ENCODE data around the gene CCSER1. TPM values are rescaled to one million over a fixed set of nuclear protein-coding genes. Genes with fewer than 3 reads are reported as not detected.

The CCSER1 gene
- total RNA-seq, 1 donor from 2014 or later: 1.4 TPM

- no peaks in the 10 kb centered on the region for H3K27me3 ChIP-seq (ENCODE audit: control insufficient read depth, insufficient read depth, low read length)
- H3K4me3 ChIP-seq (ENCODE audit: low read depth, low read length): no peak overlapping the region
- no peak for TF ChIP-seq CTCF (IDR thresholded peaks at IDR 0.05; ENCODE audit: insufficient read depth, low read length, poor library complexity, severe bottlenecking)
- no peak for DNase-seq (ENCODE audit: low read depth)
- H3K36me3 ChIP-seq (ENCODE audit: control insufficient read depth, insufficient read depth, low read length): no peaks in the 10 kb centered on the region
Measured at GRCh38 chr4:91630054-91630453, 1502.9 kb downstream of the CCSER1 start.

GRCh38 chr4:91630764-91631163 is 1503.6 kb downstream of the CCSER1 start:
- Histone ChIP-seq H3K36me3 (ENCODE audit: control insufficient read depth, insufficient read depth, low read length) (no peaks in the 10 kb centered on the region), H3K4me3 (ENCODE audit: low read depth, low read length) (no peak overlapping the region), H3K27me3 (ENCODE audit: control insufficient read depth, insufficient read depth, low read length) (no peaks in the 10 kb centered on the region)
- DNase-seq (ENCODE audit: low read depth): no peak
- no peak for TF ChIP-seq CTCF (IDR thresholded peaks at IDR 0.05; ENCODE audit: insufficient read depth, low read length, poor library complexity, severe bottlenecking)

GRCh38 chr4:91631335-91631734 is 1504.1 kb downstream of the CCSER1 start:
- no peak for TF ChIP-seq CTCF (IDR thresholded peaks at IDR 0.05; ENCODE audit: insufficient read depth, low read length, poor library complexity, severe bottlenecking)
- Histone ChIP-seq H3K27me3 (ENCODE audit: control insufficient read depth, insufficient read depth, low read length) (no peaks in the 10 kb centered on the region), H3K36me3 (ENCODE audit: control insufficient read depth, insufficient read depth, low read length) (no peaks in the 10 kb centered on the region), H3K4me3 (ENCODE audit: low read depth, low read length) (no peak overlapping the region)
- no peak for DNase-seq (ENCODE audit: low read depth)

GRCh38 chr4:91636083-91636482 is 1508.9 kb downstream of the CCSER1 start:
- Histone ChIP-seq H3K4me3 (ENCODE audit: low read depth, low read length) (no peak overlapping the region), H3K36me3 (ENCODE audit: control insufficient read depth, insufficient read depth, low read length) (no peaks in the 10 kb centered on the region), H3K27me3 (ENCODE audit: control insufficient read depth, insufficient read depth, low read length) (no peaks in the 10 kb centered on the region)
- no peak for DNase-seq (ENCODE audit: low read depth)
- TF ChIP-seq CTCF (IDR thresholded peaks at IDR 0.05; ENCODE audit: insufficient read depth, low read length, poor library complexity, severe bottlenecking): no peak

Other genes with a start within 250 kb of the CCSER1 start
- not detected in 2 replicates for gene MMRN1, start 232.5 kb upstream of the CCSER1 start, total RNA-seq

Measured in kidney epithelial cell (primary cell).